Bronchial epithelial cell (primary cell): ENCODE measurements around the gene KLF9. TPM values are rescaled to one million over a fixed set of nuclear protein-coding genes. Genes with fewer than 3 reads are reported as not detected.

Experiments used
- DNase-seq: peaks from one replicate; pipeline ENCODE4 v3.0.0-alpha.2; 2010; ENCODE audit warnings: low read depth
- FAIRE-seq: peaks from 2 replicates; lab custom pipeline; 2011; peaks lifted over from hg19 to GRCh38; lab: Jason Lieb, UNC
- H3K27me3 ChIP-seq: 2 replicates; pipeline ENCODE4 v1.5.1; 2011; ENCODE audit warnings: low read length; ENCODE audit not compliant: control insufficient read depth, insufficient read depth
- H3K36me3 ChIP-seq: 2 replicates; pipeline ENCODE4 v1.5.1; 2011; ENCODE audit warnings: low read length; ENCODE audit not compliant: control insufficient read depth, insufficient read depth
- H3K4me3 ChIP-seq: 2 replicates; pipeline ENCODE4 v1.5.1; 2011; ENCODE audit warnings: mild to moderate bottlenecking, low read depth, low read length, control low read depth
- total RNA-seq: library from RNA; depleted of rRNA; stranded (reverse); fragments of >200 nt; gene quantifications from 2 replicates; pipeline ENCODE4 v1.2.1, GENCODE V29; 2014
- TF ChIP-seq, protein P1 (sequence below): IDR thresholded peaks from 2 replicates; pipeline ENCODE4 v1.5.1; 2011; ENCODE audit warnings: mild to moderate bottlenecking, moderate library complexity, low read length, control low read depth, inconsistent platforms; ENCODE audit not compliant: insufficient read depth, severe bottlenecking

Gene KLF9
- total RNA-seq, 1 donor from 2014 or later, result 41.9 TPM

- peaks cover 1% of the 10 kb centered on the region for H3K36me3 ChIP-seq
- FAIRE-seq (peak; percentile 86), DNase-seq (no peak)
Observed at GRCh38 chr9:70400107-70400892, 14.2 kb downstream of the KLF9 start.

DNA sequence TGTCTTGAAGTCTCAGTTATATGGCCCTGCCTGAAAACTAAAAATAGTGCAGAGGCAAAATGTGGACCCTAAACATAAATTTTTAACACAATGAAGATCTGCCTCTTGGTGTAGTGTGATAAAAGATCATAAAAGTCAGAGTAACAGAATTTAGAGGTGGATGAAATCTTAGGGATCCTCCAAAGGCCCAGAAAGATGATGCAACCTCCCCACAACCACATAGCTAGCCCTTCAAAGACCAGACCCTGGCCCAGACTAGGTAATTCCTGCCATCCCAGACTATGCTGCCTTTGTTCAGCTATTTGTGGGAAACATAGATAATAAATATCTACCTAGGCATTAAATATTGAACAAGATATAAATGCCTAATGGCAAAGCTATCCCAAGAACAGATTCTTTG lies 15.3 kb downstream of the KLF9 start:
- TF ChIP-seq, protein P1, sequence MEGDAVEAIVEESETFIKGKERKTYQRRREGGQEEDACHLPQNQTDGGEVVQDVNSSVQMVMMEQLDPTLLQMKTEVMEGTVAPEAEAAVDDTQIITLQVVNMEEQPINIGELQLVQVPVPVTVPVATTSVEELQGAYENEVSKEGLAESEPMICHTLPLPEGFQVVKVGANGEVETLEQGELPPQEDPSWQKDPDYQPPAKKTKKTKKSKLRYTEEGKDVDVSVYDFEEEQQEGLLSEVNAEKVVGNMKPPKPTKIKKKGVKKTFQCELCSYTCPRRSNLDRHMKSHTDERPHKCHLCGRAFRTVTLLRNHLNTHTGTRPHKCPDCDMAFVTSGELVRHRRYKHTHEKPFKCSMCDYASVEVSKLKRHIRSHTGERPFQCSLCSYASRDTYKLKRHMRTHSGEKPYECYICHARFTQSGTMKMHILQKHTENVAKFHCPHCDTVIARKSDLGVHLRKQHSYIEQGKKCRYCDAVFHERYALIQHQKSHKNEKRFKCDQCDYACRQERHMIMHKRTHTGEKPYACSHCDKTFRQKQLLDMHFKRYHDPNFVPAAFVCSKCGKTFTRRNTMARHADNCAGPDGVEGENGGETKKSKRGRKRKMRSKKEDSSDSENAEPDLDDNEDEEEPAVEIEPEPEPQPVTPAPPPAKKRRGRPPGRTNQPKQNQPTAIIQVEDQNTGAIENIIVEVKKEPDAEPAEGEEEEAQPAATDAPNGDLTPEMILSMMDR, result no peak
- no peak for DNase-seq
- Histone ChIP-seq H3K4me3 (no peak overlapping the region), H3K36me3 (peaks cover 1% of the 10 kb centered on the region), H3K27me3 (no peaks in the 10 kb centered on the region)
- FAIRE-seq, result no peak

More at GRCh38 chr9:70400107-70400892, 14.2 kb downstream of the KLF9 start:
- Histone ChIP-seq H3K4me3 (no peak overlapping the region), H3K27me3 (no peaks in the 10 kb centered on the region)
- TF ChIP-seq, protein P1, result no peak

- Histone ChIP-seq H3K27me3 (no peaks in the 10 kb centered on the region), H3K4me3 (no peak overlapping the region), H3K36me3 (peaks cover 1% of the 10 kb centered on the region)
- FAIRE-seq (no peak), DNase-seq (no peak)
- TF ChIP-seq, protein P1, result no peak
Observed at GRCh38 chr9:70398145-70398556, 16.3 kb downstream of the KLF9 start.

DNA sequence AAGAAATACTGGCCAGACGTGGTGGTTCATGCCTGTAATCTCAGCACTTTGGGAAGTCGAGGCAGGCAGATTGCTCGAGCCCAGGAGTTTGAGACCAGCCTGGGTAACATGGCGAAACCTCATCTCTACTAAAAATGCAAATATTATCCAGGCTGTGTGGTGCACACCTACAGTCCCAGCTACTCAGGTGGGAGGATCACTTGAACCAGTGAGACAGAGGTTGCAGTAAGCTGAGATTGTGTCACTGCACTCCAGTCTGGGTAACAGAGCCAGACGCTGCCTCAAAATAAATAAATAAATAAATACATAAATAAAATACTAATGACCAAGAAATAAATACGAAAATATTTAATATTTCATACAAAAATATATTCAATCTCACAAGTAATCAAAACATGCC lies 18.8 kb downstream of the KLF9 start:
- peaks cover 1% of the 10 kb centered on the region for H3K36me3 ChIP-seq
- TF ChIP-seq, protein P1, result no peak
- no peak for FAIRE-seq

DNA sequence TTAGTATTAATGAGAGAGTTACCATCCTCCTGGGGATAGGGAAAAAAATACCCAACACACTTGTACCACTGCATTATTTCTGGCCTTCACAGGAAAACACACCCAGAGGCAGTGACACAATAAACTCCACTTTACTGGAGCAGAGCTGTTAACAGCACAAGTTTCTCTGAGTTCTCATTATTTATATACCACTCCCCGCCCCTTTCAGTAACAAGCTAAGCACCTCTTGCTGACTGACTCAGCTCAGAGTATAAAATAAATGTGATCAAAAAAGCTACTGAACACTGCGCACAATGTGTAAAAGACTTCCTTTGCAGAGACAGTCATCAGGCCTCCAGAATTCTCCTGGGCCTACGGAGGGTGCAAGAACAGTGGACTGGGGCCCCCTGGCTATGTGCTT lies 21.6 kb downstream of the KLF9 start:
- TF ChIP-seq, protein P1, result no peak
- DNase-seq (no peak), FAIRE-seq (no peak)
- no peak overlapping the region for H3K4me3 ChIP-seq
- H3K27me3 ChIP-seq, result no peaks in the 10 kb centered on the region
- H3K36me3 ChIP-seq, result peaks cover 2% of the 10 kb centered on the region

More for the DNA sequence above, 18.8 kb downstream of the KLF9 start:
- Histone ChIP-seq H3K27me3 (no peaks in the 10 kb centered on the region), H3K4me3 (no peak overlapping the region)
- DNase-seq, result no peak
